CD1c-positive myeloid dendritic cell (primary cell): ENCODE measurements around the gene POLR2B.
A peak's percentile ranks its signal among the peaks of the same experiment; 100 is the strongest.
"Not testable (repeated sequence)": the region's sequence is repeated elsewhere in the genome, so short reads cannot be mapped to it uniquely, and the experiment has no call there.

ENCODE experiments used
- DNase-seq: peaks from one replicate; pipeline ENCODE4 v3.0.0-alpha.2; 2016; ENCODE audit errors: extremely low spot score

Gene POLR2B

DNA sequence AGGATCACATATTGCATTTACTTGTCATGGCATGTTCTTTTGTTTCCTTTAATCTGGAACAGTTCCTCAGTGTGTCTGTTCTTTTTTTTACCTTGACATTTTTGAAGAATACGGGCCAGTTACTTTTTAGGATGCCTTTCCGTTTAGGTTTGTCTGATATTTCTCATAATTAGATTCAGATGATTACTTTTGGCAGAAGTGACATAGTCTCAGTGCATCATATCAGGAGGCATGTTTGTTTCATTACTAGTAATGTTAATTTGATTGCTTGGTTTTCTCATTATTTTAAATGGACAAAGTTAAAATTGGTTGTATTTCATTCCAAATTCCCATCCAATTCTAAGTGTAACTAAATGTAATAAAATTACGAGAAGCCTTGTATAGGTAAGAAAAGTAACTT, 8.3 kb downstream of the POLR2B start:
- no peak for DNase-seq

DNA sequence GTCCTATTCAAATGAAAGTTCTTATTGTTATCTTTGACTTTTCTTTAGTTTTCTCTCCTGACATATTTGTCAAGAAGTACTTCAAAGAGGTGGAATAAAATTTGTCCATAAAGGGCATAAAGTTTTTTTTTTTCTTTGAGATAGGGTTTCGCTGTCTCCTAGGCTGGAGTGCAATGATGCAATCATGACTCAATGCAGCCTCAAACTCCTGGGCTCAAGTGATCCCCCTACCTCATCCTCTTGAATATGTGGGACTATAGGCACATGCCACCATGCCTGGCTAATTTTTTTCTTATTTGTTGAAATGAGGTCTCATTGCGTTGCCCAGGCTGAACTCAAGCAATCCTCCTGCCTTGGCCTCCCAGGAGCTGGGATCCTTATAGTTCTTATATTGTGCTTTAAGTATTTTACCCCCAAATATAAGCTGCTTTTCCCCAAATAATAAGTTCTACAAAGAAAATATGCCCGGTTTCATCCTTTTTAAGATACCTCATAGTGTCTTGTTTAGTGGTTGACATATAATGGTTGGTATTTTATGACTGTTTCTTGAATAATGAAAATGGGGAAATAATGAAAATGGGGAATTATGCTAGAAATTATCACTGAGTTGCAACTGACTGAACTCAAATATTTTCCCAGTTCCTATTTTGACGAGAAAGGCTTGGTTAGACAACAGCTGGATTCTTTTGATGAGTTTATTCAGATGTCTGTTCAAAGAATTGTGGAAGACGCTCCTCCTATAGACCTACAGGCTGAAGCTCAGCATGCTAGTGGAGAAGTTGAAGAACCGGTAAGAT, 11.6 kb downstream of the POLR2B start:
- peak; percentile 71 for DNase-seq

DNA sequence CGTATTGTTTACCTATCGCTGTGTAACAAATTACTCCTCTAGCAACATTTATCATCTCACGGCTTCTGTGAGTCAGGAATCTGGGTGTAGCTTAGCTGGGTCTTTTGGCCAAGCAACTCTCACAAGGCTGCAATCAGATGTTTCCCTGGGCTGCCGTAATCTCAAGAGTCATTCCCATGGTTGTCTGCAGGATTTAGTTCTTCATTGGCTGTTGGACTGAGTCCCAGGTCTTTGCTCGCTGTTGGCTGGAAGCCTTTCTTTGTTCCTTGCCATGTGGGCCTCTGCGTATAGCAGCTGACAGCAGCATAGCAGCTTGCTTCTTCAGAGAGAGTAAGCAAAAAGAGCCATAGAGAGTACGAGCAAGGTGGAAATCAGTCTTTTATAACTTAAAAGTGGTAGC, 16.8 kb downstream of the POLR2B start:
- no peak for DNase-seq

DNA sequence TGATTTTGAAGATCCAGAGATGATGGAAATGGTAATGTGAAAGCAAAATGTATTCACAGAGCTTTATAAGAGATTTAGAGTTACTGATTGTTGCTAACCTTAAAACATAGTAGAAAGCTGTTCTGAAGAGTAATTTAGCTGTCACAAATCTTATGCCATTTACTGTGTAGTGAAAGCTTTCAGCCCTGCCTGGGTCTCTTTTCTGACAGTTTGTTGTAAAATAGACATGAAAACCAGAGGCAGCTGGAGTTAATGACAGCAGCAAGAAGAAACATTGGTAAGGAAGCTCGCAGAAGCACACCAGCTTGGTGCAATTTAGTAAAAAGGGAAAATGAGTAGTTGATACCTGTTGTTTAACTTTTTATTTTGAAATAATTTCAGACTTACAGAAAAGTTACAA, 21.1 kb downstream of the POLR2B start:
- no peak for DNase-seq

DNA sequence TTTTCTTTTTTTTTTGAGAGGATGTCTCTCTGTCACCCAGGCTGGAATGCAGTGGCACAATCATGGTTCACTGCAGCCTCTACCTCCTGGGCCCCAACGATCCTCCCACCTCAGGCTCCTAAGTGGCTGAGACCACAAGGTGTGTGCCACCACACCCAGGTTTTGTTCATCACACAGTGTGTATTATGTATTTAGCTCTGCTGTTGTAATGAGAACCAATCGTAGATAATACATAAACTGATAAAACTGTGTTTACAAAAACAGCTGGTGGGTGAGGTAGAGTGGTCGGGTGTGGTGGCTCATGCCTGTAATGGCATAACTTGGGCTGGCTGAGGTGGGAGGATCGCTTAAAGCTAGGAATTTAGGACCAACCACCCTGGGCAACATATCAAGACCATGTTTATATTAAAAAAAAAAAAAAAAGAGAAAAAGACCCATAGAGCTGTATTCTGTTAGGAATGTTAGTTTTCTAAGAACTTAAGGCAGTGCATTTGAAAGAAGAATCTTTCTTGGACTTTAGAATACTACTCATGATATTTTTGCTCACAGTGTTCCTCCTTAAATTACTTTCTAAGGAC, 34.9 kb downstream of the POLR2B start:
- no peak for DNase-seq

DNA sequence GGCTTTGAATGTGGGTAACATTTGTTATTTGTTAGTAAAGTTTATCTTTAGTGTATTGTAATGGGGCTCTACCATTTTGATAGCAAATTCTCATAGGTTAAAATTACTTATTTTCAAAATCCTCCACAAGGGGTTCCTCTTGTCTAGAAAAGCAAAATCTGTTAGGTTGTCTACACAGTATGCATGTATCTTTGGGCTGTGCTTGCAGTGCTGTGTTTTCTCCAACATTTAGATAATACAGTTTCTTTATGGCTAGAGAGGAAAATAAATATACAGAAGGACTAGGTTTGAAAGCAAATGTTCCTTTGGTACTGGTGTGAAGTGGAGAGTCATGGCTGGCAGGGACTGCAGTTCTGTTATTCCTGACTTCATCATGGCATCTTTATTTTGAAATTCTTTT, 40.3 kb downstream of the POLR2B start:
- no peak for DNase-seq

DNA sequence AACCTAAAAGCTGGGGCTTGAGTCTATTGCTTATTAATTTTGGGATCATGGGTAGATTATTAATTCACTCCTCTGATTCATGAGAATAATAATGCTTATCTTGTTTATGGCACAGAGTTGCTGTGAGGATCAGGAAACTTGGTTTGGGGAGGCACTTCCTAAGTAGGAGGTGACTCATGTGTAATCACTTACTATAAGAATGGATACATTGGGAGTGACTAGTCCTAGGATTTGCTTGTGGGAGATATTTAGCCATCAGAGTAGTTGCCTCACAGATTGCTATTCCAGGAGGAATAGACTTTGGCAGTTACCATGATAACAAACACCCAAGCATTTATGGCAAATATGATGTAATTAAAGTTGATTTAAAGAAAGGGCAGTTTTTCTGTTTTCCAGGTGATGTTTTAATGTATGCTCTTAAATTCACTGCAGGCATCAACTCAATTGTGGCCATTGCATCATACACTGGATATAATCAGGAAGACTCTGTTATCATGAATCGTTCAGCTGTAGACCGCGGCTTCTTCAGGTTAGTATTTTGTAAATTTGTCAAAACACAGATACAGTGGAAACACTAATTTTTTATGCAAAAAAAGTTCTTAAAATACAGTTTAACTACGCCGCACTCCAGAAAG, 41.9 kb downstream of the POLR2B start:
- DNase-seq = no peak

DNA sequence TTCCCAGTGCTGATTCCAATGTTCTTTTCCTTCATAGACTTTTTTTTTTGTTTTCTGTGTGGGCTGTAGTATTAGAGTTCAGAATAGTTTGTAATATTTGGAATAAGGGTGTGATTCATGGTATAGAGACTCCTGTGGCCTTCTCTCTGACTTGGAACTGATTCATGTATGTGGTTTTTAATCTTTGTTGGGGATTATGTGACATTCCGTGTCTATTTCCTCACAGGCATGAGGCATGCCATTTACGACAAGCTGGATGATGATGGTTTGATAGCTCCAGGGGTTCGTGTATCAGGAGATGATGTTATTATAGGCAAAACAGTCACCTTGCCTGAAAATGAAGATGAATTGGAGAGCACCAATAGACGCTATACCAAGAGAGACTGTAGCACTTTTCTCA, 44.4 kb downstream of the POLR2B start:
- no peak for DNase-seq

DNA sequence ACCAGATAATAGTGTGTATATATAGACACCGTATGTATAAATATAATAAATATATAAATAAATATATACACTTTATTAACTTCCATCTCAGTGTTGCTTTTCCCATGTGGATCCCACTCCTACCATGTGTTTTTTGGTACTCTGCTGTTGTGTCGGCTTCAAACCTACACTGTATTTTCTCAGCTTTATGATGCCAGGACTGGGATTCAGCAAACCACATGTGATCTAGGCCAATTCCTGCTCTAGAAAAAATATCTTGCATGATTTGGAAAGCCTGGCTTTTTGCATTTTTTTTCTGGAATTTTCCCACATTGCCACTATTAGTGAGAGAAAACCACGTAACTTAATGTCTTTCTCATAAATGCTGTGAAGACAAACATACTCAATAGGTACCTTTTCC, 55.8 kb downstream of the POLR2B start:
- no peak for DNase-seq

DNA sequence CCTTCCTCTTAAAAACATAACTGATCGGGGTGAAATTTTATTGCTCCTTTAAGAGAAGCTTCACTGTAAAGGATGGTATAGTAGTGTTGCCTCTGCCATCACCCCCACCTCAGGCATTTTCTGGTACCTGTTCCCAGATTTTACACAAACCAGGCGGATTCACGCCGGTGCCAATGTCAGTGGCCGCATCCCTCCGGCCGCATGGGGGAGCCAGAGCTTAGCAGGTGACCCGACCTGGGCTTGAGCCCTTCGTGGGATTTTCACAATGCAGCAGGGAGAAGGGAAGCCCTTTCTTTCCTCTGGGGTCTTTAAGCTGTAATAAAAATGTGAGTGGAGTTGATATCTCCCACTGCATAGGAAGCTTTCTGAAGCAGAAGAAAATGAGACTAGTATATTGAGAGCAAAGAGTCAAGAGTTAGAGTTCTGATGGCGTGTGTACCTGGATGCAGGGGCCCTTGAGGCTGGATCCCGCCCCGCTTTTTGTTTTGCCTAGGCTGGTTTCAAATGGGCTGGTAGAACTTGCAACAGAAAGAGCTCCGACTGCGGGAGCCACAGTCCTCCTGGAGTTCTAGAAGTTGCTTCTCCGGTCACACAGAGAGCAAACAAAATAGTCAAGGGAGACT, 59.4 kb downstream of the POLR2B start:
- DNase-seq = peak; percentile 32

DNA sequence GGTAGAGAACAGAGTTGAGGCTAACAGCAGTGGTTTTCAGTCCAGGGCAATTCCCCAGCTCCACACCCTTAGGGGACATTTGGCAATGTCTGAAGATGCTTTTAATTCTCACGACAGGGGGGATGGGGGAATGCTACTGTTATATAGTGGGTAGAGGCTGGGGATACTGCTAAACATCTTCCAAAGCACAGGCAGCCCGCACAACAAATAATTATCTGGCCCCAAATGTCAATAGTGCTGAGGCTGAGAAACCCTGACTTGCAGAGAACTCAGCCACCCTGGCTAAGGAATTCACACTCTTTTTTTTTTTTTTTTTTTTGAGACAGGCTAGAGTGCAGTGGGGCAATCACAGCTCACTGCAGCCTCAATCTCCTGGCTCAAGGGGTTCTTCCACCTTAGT, 60.6 kb downstream of the POLR2B start:
- DNase-seq = no peak

DNA sequence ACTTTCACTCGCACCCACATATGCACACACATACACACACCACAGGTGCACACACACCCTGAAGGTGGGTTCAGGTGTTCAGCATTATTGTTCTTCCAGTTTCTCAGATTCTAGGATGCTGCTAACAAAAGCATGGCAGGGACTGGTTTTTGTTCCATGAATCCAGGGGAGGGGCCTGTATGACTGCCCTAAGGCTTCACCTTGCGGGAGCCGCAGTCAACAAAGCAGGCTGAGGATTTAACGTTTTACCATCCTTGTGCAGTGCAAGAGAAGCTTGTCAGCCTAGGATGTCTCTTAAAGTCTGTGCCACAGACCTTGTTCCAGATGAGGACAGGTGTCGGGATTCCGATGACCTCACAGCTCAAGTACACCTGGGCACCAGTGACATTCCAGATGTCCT, 61.8 kb downstream of the POLR2B start:
- DNase-seq = no peak

DNA sequence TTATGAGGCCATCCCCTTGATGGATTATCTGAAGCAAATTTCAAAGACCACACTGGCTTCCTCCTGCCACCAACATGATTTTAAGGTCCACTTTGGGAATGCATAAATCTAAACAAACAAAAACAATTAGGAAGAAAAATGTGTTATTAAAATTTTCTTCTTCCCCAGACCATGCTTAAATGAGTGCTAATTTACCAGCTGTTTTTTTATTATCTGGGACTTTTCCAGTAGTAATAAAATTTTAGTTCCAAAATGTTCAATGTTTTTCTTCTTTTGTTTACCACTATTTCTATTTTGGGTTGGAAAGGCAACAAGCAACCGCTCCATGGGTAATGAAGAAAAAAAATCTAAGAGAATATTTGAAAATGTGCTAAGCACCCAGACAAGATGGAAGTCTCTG, 62.3 kb downstream of the POLR2B start:
- DNase-seq = no peak

DNA sequence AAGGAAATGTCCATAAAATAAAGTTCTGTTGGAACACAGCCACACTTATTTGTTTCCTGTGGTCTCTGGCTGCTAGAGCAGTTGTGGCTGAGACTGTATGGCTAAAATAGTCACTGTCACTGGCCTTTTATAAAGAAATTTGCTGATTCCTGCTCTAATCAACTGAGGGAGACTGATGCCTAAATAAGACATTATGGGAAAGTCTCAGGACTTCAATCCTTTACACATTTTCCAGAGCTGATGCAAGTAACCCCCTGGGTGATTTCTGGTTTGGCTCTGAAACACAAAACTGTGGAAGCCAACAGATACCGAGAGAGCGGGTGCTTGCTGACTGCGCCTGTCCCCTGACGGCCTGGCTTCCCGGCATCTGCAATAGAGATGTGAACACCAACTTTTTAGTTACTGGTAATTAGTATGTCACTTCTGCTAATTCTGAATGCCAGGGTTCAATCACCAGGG, 64.0 kb downstream of the POLR2B start:
- no peak for DNase-seq

DNA sequence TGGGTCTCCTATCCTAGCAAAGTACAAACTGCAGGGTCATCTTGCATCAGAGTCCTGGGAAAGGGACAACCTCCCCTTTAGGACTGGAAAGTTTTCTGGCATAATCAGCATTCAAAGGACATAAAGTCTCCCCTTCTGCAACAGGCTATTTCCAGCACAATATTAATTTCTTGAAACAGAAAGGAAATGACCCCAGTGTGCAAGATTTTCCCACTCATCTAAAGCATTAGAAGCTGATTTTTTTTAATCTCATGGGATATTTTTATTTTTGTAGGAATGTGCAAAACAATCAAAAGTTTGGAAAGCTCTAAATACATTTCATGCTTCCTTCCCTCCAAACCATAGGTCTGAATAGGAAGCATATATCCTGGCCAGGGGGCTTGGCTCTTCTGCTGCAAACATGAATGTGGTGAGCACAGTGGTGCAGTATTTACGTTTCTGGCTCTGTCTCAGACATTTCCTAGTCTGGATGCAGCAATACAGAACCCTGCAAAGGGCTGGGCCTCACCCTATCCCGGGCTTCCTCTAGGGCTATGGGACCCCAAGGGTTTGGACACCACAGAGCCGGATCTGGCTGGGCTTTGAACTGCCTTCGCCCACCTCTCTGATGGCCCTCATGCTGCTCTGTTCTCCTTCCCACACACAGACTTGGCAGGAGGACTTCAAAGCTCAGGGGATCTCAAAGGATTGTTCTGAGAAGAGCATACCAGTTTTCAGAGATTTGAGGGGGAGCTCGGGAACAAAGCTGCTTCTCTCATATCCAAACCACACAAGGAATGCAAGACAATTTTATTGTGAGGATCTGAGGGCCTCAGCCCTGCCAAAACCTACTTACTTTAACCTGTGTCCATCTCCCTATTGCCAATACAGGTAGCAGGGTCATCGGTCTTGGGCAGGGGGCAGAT, 64.9 kb downstream of the POLR2B start:
- no peak for DNase-seq

DNA sequence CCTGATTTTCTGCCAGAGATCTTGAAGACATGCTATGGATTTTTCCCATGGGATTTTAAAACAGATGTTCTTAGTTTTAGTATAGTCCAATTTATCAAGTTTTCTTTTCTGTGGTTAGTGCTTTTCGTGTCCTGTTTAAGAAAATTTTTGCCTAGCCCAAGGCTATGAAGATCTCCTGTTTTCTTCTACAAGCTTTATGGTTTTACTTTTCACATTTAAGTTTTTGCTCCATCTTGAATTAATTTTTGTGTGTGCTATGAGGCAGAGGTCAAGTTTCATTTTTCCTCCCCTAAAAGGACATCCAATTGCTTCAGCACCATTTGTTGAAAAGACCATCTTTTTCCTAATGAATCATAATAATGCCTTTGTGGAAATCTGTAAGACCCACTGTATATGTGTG, 65.6 kb downstream of the POLR2B start:
- DNase-seq = no peak

DNA sequence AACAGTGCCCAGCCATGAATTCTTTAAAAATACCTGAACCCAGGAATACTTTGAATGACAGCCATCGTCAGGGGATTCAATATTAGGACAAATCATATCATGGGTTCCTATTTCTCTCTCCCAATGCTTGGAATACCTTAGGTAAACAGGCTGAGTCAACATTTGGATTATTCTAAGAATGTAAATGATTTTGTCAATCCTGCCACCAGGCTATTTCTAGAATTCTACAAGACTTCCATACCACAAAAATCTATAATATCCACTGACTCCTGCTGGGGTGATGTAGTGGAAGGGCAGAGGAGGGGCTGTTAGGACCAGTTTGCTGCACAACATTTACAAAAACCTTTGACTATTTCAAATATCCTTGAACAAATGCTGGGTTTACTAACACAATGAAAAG, 66.3 kb downstream of the POLR2B start:
- DNase-seq = no peak

DNA sequence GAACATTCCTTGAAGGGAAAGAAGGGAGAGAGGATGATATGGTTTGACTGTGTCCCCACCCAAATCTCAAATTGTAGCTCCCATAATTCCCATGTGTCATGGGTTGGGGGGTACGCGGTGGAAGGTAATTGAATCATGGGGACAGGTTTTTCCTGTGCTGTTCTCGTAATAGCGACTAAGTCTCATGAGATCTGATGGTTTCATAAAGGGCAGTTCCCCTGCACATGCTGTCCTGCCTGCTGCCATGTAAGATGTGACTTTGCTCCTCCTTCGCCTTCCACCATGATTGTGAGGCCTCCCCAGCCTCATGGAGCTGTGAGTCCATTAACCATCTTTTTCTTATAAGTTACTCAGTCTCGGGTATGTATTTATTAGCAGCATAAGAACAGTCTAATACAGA, 68.3 kb downstream of the POLR2B start:
- DNase-seq = not testable (repeated sequence)

DNA sequence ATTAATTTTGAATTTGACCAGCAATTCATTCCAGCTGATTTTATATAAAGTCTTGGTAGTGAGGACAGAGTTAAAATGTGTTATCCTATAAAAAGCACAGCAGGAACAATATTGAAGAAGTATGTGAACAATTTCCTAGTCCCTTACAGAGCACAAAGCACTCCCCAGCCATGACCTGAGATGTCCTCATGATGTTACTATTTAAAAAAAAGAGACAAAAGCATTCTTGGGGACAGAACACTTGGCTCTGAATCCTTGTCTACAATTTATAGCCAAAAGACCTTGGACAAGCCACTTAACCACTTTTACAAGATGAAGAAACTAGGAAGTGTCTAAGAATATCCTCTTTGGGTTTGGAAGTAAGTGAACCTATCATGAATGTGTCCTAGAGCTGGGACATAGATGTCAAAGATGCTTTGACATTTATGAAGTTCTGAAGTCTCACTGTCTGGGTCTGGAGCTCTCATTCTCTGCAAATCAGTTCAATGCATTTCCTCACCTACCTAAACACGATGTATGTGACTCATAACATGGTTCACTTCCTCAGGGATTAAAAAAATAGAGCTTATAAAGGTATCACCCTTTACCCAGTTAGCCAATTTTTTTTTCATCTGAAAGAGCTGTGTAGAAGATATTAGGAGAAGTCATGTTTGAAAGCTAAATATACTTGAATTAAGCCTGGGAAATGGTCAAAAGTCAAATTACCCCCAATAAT, 70.1 kb downstream of the POLR2B start:
- no peak for DNase-seq

DNA sequence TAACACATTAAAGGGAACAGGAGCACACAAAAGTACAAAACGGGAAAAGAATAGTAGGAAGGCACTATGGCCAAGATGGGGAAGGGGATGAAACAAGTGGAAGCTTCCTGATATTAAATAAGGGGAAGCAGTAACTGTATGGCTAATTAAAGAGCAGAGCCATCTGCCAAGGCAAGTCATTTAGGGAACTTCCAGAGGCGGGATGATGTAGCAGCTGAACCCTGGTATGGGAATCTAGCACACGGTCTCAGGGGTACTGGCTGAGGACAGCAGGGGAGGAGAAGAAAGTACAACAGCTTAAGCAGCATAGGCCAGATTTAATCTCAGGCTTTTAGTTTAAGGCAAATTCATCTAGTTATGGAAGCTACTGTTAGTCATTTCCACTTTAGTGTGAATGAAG, 72.4 kb downstream of the POLR2B start:
- DNase-seq = peak; percentile 70

DNA sequence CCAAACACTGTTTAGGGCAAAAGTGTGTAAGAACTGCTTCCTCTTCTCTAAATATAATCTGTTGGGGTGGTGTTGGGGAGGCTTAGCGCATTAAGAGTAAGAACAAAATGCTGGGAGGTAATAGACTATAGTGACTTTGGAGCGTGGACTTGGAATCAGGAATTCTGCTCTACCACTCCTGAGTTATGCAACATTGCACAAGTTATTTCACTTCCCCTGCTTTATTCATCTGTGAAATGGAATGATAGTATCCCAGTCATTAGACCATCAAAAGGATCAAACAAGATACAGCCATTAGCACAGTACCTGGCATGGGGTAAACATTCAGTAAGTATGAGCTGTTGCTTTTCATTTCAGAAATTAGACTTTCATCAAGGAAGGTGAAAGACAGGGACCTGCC, 72.8 kb downstream of the POLR2B start:
- no peak for DNase-seq
